Measurements from ENCODE around the gene SLC25A18. TPM values are rescaled to one million over a fixed set of nuclear protein-coding genes. Genes with fewer than 3 reads are reported as not detected.

Gene SLC25A18
- total RNA-seq, 2 donors from 2014 or later = 2.1 to 4.9 TPM

DNA sequence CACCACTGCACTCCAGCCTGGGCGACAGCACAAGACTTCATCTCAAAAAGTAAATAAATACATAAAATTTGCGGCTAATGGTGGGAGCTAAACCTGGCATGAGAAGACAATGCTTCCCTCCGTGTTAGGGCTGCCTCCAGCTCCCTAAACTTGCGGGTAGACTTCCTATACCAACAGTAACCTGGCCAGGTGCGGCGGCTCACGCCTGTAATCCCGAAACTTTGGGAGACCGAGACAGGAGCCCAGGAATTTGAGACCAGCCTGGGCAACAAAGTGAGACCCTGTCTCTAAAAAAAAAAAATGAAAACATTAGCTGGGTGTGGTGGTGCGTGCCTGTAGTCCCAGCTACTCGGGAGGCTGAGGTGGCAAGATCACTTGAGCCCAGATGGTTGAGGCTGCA is 25.3 kb downstream of the SLC25A18 start:
- H3K4me3 ChIP-seq = no peak overlapping the region
- WGBS, 2 donors = 89 to 95% methylated on average over 11 of the region's 11 CpGs

DNA sequence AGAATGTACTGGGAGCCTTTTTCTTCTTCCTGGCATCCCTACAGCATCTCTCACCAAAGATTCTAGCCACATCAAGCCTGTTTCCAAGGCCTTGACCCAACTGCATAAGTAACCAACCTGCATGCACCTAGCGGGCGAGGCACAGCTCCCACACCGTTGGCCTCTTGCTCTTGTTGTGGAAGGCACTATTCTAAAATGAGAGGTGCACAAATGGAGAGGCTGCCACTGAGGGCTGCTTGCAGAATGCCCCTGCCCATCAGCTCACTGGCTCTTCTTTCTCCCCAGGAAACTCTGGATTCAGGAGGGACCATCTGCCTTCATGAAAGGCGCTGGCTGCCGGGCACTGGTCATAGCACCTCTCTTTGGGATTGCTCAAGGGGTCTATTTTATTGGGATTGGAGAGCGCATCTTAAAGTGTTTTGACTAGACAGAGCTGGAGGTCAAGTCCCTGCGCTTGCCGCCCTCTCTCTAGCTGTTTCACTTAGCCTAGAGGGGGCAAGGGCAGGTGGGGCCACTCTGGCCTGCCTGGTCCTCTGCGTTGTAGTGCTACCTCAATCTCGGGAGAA is 26.6 kb downstream of the SLC25A18 start:
- DNase-seq = no peak
- Histone ChIP-seq H3K27me3 (no peaks in the 10 kb centered on the region), H3K4me1 (no peaks in the 10 kb centered on the region), H3K9me3 (no peaks in the 10 kb centered on the region), H3K27ac (no peak overlapping the region), H3K4me3 (no peak overlapping the region), H3K36me3 (replicated peaks in 1 of 2; ENCODE audit: insufficient read depth in 1 of 2, low read depth in 2 of 2) (peaks cover 6 to 21% of the 10 kb centered on the region in 2 donors)
- TF ChIP-seq, protein P1, sequence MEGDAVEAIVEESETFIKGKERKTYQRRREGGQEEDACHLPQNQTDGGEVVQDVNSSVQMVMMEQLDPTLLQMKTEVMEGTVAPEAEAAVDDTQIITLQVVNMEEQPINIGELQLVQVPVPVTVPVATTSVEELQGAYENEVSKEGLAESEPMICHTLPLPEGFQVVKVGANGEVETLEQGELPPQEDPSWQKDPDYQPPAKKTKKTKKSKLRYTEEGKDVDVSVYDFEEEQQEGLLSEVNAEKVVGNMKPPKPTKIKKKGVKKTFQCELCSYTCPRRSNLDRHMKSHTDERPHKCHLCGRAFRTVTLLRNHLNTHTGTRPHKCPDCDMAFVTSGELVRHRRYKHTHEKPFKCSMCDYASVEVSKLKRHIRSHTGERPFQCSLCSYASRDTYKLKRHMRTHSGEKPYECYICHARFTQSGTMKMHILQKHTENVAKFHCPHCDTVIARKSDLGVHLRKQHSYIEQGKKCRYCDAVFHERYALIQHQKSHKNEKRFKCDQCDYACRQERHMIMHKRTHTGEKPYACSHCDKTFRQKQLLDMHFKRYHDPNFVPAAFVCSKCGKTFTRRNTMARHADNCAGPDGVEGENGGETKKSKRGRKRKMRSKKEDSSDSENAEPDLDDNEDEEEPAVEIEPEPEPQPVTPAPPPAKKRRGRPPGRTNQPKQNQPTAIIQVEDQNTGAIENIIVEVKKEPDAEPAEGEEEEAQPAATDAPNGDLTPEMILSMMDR (IDR thresholded peaks at IDR 0.05) = no peak
- no peak for TF ChIP-seq POLR2A (IDR thresholded peaks at IDR 0.05)
- no peak for ATAC-seq
- intact Hi-C loops (cut with DNase I) = no loop called here
- 88% methylated on average over 8 to 10 of the region's 10 CpGs for WGBS, 2 donors

More for the DNA sequence above, 25.3 kb downstream of the SLC25A18 start:
- Histone ChIP-seq H3K27ac (no peak overlapping the region), H3K36me3 (replicated peaks in 1 of 2; ENCODE audit: insufficient read depth in 1 of 2, low read depth in 2 of 2) (peaks cover 4 to 15% of the 10 kb centered on the region in 2 donors), H3K4me1 (no peaks in the 10 kb centered on the region), H3K27me3 (no peaks in the 10 kb centered on the region), H3K9me3 (no peaks in the 10 kb centered on the region)
- ATAC-seq (no peak), DNase-seq (no peak)
- intact Hi-C loops (cut with DNase I) = no loop called here
- no peak for TF ChIP-seq POLR2A (IDR thresholded peaks at IDR 0.05)
- TF ChIP-seq, protein P1 (IDR thresholded peaks at IDR 0.05) = no peak

DNA sequence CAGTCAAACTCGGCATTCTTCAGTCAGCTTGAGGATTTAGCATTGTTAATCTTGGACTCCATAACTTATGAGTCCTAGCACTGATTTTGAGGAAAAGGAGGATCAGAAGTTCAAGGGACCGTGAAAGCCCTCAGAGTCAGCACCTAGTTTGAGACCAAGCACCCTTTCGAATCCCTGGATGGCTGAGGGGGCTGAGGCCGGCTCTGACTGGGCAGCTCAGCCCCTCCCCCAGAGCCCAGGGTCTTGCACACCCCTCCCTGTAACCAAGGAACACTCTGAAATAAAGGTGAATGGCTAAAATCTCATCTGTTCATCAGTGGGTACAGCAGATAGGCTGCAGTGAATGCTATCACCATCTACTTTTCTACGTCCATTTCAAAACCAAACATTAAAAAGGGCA is 27.3 kb downstream of the SLC25A18 start:
- intact Hi-C loops (cut with DNase I) = no loop called here
- Histone ChIP-seq H3K27me3 (no peaks in the 10 kb centered on the region), H3K9me3 (no peaks in the 10 kb centered on the region), H3K27ac (no peak overlapping the region), H3K4me3 (no peak overlapping the region), H3K4me1 (no peaks in the 10 kb centered on the region), H3K36me3 (replicated peaks in 1 of 2; ENCODE audit: insufficient read depth in 1 of 2, low read depth in 2 of 2) (peaks cover 6 to 21% of the 10 kb centered on the region in 2 donors)
- no peak for ATAC-seq
- no peak for TF ChIP-seq POLR2A (IDR thresholded peaks at IDR 0.05)
- TF ChIP-seq, protein P1 (IDR thresholded peaks at IDR 0.05) = no peak
- 84 to 89% methylated on average over 5 of the region's 5 CpGs for WGBS, 2 donors
- no peak for DNase-seq

DNA sequence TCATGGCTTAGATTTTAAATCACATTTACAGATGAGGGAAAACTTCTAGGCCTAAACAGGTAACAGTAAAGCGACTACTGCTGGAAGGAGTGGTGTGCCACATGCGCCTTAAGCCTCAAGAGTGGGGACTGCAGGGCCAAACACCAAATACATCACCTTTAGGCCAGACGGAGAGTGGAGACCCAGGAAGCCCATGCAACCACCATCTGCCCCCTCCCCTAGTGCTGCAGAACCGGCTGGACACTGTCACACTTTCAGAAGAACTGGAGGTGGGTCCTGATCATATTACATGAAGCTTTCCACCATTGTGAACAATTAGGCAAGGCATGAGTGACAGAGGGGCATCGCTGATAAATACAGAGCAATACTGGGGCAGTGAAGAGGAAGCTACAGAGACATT is 28.9 kb downstream of the SLC25A18 start:
- no peaks in the 10 kb centered on the region for H3K4me1 ChIP-seq
- no peak overlapping the region for H3K27ac ChIP-seq
- H3K27me3 ChIP-seq = no peaks in the 10 kb centered on the region
- peaks cover 6 to 32% of the 10 kb centered on the region in 2 donors for H3K36me3 ChIP-seq (replicated peaks in 1 of 2; ENCODE audit: insufficient read depth in 1 of 2, low read depth in 2 of 2)
- TF ChIP-seq POLR2A (IDR thresholded peaks at IDR 0.05) = no peak
- TF ChIP-seq, protein P1 (IDR thresholded peaks at IDR 0.05) = no peak
- DNase-seq (no peak), ATAC-seq (no peak)
- no peak overlapping the region for H3K4me3 ChIP-seq
- intact Hi-C loops (cut with DNase I) = no loop called here
- no peaks in the 10 kb centered on the region for H3K9me3 ChIP-seq
- WGBS, 2 donors = 79 to 83% methylated on average over 5 of the region's 5 CpGs

DNA sequence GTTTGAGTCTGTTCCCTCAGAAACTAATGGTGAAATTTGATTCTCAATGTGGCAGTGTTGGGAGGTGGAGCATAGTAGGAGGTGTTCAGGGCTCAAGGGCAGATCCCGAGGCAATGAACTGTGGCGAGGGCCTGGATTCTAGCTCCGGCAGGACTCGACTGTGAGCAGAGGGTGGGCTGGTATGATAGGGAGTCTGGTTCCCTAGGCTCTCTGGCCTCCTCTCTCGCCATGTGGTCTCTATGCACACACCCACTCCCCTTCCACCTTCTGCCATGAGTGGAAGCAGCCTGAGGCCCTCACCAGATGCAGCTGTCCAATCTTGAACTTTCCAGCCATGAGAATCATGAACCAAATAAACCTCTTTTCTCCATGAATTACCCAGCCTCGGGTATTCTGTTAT is 32.9 kb downstream of the SLC25A18 start:
- intact Hi-C loops (cut with DNase I) = no loop called here
- Histone ChIP-seq H3K36me3 (replicated peaks in 1 of 2; ENCODE audit: insufficient read depth in 1 of 2, low read depth in 2 of 2) (peaks cover 15 to 48% of the 10 kb centered on the region in 2 donors), H3K4me1 (no peaks in the 10 kb centered on the region), H3K4me3 (no peak overlapping the region), H3K9me3 (no peaks in the 10 kb centered on the region), H3K27ac (no peak overlapping the region), H3K27me3 (no peaks in the 10 kb centered on the region)
- ATAC-seq = no peak
- 92 to 96% methylated on average over 6 of the region's 6 CpGs for WGBS, 2 donors
- no peak for DNase-seq
- TF ChIP-seq, protein P1 (IDR thresholded peaks at IDR 0.05) = no peak
- TF ChIP-seq POLR2A (IDR thresholded peaks at IDR 0.05) = no peak
